Mesothelial cell of epicardium (in vitro differentiated cells): ENCODE measurements around the gene ALKBH7. TPM values are rescaled to one million over a fixed set of nuclear protein-coding genes. Genes with fewer than 3 reads are reported as not detected.
"Not testable (repeated sequence)": the region's sequence is repeated elsewhere in the genome, so short reads cannot be mapped to it uniquely, and the experiment has no call there.

Experiments
- DNase-seq, 2 experiments: peaks; one replicate each; pipeline ENCODE4 v3.0.0; 2021; ENCODE audit warnings: low spot score in 2 of 2; ENCODE audit not compliant: unreplicated experiment in 2 of 2
- H3K27ac Mint-ChIP-seq: 2 replicates; pipeline ENCODE4 v1.8.0; 2021; ENCODE audit warnings: mixed read lengths
- H3K27me3 Mint-ChIP-seq: 2 replicates; pipeline ENCODE4 v1.8.0; 2021; ENCODE audit warnings: low read depth, mixed read lengths
- H3K36me3 Mint-ChIP-seq: 2 replicates; pipeline ENCODE4 v1.8.0; 2021; ENCODE audit warnings: mixed read lengths
- H3K4me1 Mint-ChIP-seq: 2 replicates; pipeline ENCODE4 v1.8.0; 2021; ENCODE audit warnings: mixed read lengths
- H3K4me3 Mint-ChIP-seq: 2 replicates; pipeline ENCODE4 v1.8.0; 2021; ENCODE audit warnings: mild to moderate bottlenecking, moderate library complexity, mixed read lengths
- H3K9me3 Mint-ChIP-seq: 2 replicates; pipeline ENCODE4 v1.8.0; 2021; ENCODE audit warnings: mixed read lengths
- total RNA-seq: library from RNA; stranded (reverse); gene quantifications from 3 replicates; pipeline ENCODE4 v1.2.1, GENCODE V29; 2021
- TF ChIP-seq, protein P1 (sequence below): fragments of 200-600 bp; sonication (generic); IDR thresholded peaks from one replicate; pipeline ENCODE4 v1.5.0; 2021; ENCODE audit warnings: antibody characterized with exemption; ENCODE audit not compliant: unreplicated experiment

The ALKBH7 gene
- total RNA-seq, 1 donor from 2014 or later = 83.7 TPM

DNA sequence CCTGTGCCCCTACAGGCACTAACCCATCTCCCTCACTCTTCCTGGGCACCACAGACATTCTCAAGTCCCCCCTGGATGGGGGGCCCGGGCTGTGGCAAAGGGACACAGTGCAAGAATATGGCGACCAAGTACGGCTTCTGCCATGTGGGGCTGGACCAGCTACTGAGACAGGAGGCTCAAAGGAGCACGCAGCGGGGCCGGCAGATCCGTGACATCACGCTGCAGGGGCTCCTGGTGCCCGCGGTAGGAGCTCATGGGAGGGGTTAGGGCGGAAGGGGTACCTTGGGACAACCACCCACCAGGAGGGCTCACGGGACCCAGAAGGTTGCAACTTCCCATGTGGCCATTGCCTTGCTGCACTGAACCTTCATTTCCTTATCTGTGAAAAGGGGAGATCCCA is 23.7 kb downstream of the ALKBH7 start:
- H3K9me3 Mint-ChIP-seq = no peaks in the 10 kb centered on the region
- TF ChIP-seq, protein P1, sequence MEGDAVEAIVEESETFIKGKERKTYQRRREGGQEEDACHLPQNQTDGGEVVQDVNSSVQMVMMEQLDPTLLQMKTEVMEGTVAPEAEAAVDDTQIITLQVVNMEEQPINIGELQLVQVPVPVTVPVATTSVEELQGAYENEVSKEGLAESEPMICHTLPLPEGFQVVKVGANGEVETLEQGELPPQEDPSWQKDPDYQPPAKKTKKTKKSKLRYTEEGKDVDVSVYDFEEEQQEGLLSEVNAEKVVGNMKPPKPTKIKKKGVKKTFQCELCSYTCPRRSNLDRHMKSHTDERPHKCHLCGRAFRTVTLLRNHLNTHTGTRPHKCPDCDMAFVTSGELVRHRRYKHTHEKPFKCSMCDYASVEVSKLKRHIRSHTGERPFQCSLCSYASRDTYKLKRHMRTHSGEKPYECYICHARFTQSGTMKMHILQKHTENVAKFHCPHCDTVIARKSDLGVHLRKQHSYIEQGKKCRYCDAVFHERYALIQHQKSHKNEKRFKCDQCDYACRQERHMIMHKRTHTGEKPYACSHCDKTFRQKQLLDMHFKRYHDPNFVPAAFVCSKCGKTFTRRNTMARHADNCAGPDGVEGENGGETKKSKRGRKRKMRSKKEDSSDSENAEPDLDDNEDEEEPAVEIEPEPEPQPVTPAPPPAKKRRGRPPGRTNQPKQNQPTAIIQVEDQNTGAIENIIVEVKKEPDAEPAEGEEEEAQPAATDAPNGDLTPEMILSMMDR = no peak

DNA sequence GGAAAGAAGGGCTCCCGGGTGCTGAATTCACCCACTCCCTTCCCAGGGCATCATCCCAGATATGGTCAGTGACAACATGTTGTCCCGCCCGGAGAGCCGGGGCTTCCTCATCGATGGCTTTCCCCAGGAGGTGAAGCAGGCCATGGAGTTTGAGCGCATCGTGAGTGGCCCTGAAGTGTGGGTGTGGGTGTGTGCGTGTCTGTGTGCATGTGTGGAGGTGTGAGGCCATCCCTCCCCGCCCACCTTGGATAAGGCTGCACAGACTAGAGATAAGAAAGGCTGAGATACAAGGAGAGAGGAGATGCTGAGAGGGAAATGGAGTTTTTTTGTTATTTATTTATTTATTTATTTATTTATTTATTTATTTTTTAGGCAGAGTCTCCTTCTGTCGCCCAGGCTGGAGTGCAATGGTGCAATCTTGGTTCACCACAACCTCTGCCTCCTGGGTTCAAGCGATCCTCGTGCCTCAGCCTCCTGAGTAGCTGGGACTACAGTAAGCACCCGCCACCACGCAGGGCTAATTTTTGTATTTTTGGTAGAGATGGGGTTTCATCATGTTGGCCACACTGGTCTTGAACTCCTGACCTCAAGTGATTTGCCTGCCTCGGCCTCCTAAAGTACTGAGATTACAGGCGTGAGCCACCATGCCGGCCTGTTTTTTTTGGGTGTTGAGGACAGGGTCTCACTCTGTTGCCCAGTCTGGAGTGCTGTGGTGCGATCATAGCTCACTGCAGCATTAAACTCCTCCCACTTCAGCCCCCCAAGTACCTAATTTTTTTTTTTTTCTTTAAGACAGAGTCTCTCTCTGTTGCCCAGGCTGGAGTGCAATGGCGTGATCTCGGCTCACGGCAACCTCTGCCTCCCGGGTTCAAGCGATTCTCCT is 27.7 kb downstream of the ALKBH7 start:
- H3K27me3 Mint-ChIP-seq = not testable (repeated sequence)

More for the DNA sequence above, 23.7 kb downstream of the ALKBH7 start:
- H3K4me3 Mint-ChIP-seq = no peak overlapping the region
- H3K36me3 Mint-ChIP-seq = no peaks in the 10 kb centered on the region
- peaks cover 22% of the 10 kb centered on the region for H3K4me1 Mint-ChIP-seq
- H3K27me3 Mint-ChIP-seq = no peaks in the 10 kb centered on the region
- H3K27ac Mint-ChIP-seq = no peak overlapping the region
- no peak for DNase-seq

DNA sequence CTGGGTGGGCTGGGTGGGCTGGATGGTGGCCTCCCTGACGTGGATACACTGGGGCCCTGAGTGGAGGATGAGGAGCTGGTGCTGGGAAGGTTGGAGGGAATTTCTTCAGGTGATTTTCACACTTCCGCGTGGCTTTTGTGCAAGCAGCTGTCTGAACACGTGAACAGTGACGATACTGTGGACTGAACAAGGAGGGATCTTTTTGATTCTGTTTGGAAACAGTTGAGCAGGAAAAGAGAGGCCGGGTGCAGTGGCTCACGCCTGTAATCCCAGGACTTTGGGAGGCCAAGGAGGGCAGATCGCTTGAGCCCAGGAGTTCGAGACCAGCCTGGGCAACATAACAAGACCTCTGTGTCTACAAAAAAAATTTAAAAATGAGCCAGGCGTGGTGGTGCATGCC is 29.5 kb downstream of the ALKBH7 start:
- Mint-ChIP-seq H3K27ac (no peak overlapping the region), H3K36me3 (no peaks in the 10 kb centered on the region), H3K4me1 (no peaks in the 10 kb centered on the region), H3K27me3 (no peaks in the 10 kb centered on the region), H3K9me3 (no peaks in the 10 kb centered on the region), H3K4me3 (no peak overlapping the region)
- no peak for DNase-seq
- TF ChIP-seq, protein P1 = no peak

More for the DNA sequence above, 27.7 kb downstream of the ALKBH7 start:
- not testable (repeated sequence) for H3K9me3 Mint-ChIP-seq, DNase-seq, H3K27ac Mint-ChIP-seq, H3K36me3 Mint-ChIP-seq, H3K4me3 Mint-ChIP-seq, H3K4me1 Mint-ChIP-seq

DNA sequence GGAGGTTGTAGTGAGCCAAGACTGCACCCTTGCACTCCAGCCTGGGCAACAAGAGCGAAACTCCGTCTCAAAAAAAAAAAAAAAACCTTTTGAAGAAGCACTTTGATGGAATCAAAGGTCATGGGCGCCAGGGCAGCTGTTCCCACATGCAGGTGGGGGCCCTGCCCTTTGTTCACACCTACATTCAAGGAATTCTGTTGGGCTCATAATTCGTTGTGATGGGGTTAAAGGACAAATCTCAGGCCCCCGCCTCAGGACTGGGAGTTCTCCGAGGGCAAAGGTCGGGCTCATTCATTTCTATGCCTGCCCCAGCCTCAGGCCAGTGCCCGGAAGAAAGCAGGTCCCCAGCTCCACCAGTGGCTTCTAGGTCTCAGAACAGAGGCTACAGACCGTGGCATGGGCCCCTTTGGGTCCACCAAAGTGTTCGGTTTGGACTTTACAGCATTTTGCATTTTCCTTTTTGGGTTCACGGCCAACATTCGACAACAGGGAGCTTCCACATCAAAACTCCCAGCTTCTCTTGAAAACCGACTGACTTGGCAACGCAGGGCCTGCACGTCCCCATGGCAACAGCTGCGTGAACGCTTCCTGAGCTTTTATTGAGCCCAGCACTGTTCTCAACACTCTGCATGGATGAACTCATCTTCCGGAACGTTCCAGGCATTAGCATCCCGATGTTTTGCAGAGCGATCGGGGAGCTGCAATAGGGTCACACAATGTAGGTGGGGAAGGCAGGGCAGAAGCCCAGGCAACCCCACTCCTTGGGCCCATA is 30.4 kb downstream of the ALKBH7 start:
- DNase-seq = no peak
- Mint-ChIP-seq H3K36me3 (no peaks in the 10 kb centered on the region), H3K4me1 (no peaks in the 10 kb centered on the region), H3K9me3 (no peaks in the 10 kb centered on the region), H3K27ac (no peak overlapping the region), H3K4me3 (no peak overlapping the region), H3K27me3 (no peaks in the 10 kb centered on the region)
- TF ChIP-seq, protein P1 = no peak

DNA sequence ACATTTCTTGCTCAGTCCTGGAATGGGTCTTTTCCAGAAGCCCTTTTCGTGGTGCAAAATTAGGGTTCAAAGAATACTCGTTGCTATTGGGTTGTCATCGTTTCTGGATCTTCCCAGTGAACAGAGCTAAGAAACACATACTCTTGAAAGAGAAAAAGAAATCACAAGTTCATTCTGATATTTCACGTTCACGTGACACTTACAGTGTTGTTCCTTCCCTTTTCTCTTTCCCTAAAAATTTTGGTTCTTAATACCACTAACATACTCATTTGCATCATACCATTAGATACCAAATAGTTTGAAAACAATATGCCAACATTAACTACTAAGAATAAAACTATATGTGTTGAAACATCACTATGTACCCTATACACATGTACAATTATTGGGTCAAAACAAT is 33.8 kb downstream of the ALKBH7 start:
- TF ChIP-seq, protein P1 = no peak
- Mint-ChIP-seq H3K4me3 (no peak overlapping the region), H3K27me3 (no peaks in the 10 kb centered on the region), H3K27ac (no peak overlapping the region), H3K9me3 (no peaks in the 10 kb centered on the region), H3K4me1 (no peaks in the 10 kb centered on the region), H3K36me3 (no peaks in the 10 kb centered on the region)
- no peak for DNase-seq

DNA sequence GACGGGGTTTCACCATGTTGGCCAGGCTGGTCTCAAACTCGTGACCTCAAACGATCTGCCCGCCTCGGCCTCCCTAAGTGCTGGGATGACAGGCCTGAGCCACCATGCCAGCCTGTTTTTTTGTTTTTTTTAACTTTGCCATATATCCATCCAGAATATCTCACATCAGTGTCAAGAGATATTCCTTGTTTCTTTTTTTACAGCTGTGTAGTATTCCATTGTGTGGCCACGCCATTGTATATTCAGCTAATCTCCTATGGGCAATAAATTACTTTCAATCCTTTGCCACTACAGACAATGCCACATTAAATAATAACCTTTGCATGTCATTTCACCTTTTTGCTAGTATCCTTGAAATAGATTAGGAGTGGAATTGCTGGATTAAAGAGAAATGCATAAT is 36.8 kb downstream of the ALKBH7 start:
- Mint-ChIP-seq H3K9me3 (no peaks in the 10 kb centered on the region), H3K27me3 (no peaks in the 10 kb centered on the region), H3K4me3 (no peak overlapping the region), H3K4me1 (peaks cover 8% of the 10 kb centered on the region), H3K27ac (no peak overlapping the region), H3K36me3 (peaks cover 7% of the 10 kb centered on the region)
- TF ChIP-seq, protein P1 = no peak
- DNase-seq = no peak
